SHP77 (cell line): ENCODE results near the gene ZNF618.

Source experiments
- DNase-seq, 2 experiments: peaks; one replicate each; lab custom pipeline; 2025; lab: John Stamatoyannopoulos, UW

ZNF618 gene

DNA sequence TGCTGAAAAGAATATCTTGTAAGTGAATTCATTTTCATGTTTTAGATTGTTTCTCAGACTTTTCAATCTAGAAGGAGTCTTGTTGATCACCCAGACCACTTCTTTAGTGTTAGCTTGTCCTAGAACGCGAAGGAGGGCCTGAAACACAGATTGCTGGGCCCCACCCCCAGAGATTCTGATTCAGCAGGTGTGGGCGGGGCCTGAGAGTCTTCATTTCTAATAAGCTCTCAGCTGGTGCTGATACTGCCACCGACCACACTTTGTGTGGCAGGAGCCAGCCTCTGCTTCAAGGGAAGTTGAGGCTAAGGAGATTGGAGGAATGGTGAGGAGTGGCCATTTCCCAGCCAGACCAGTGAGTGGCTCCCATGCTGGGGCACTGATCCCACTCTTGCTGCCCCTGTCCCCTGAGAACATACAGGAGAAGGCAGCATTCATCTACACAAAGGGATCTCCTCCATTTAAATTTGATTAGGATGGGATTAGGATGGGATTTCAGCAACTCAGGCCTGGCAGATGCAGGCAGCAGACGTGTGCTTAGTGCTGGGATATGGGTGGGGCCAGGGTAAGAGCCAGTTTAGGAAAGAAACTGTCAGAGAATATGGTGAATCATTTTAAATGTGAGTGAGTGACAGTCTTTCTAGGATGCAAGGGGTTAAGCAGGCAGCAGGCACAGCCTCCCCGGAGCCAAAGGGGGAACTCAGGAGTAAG is 35.9 kb downstream of the ZNF618 start:
- no peak for DNase-seq

DNA sequence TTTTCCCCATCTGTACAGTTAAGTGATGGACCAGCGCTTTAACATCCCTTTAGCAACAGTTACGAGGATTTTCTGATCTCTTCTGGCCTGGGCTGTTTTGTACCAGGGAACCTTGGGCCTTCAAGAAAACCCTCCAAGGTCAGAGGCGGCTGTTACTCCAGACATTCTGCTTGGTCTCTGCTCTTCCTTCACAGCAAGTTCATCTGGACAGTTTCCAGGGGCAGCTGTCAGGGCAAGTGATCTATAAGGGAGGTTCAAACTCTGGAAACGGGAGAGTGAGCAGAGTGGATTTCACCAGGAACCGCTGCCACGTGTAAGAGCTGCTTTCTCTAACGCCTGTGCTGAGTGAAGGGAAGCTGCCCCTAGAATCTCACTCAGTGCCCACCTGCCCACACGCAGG is 36.7 kb downstream of the ZNF618 start:
- DNase-seq, result no peak

DNA sequence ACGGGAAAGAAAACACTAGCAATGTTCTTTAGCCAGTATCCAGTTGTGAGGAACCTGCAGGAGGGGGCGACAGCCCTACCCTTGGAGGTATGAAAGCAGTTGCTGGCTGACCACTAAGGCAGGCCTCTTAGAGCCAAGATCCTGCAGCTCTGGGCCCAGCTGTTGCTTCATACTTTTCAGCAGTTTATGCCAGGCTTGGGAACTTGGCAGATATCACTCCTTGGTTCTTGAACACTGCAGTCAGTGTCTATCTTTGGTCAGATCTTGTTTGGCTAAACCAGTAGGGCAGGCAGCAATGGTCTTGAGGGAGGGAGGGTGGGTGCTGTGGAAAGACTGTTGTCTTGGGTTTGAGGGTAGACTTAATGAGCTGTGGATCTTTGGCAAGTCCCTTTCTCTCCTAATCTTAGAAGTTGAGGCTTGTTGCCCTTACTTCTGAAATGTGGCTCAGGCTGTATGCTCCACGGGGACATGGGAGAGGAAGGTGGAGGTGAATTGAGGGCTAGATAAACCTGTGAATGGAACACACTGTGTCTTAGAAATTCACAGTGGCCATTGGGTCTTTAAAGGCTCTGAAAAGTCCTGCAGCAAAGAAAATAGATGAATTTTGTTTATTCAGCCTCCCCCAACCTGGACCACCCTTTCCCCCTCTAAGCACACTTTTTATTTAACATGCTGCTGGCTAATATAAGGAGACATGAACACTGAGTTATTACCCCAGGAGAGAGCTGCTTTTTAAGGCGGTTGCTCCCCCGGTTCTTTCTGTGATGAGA is 37.5 kb downstream of the ZNF618 start:
- DNase-seq, result no peak

DNA sequence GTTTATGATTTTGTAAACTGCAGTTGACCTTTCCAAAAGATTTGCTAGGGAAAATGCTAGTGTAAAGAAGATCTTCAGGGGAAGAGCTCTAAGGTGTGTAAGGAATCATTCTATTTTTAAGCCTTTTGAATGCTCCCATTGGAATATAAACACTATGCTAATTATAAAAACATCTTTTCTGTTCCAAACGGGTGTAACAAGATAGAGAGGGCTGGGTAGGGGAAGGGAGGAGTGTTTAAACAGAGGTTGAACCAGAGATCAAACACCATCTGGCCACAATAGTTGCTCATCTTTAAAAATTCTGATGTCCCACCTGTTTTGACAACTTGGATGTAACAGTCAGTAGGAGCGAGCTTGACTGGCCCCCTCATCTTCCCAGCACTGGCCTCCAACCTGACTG is 38.4 kb downstream of the ZNF618 start:
- DNase-seq, result no peak

DNA sequence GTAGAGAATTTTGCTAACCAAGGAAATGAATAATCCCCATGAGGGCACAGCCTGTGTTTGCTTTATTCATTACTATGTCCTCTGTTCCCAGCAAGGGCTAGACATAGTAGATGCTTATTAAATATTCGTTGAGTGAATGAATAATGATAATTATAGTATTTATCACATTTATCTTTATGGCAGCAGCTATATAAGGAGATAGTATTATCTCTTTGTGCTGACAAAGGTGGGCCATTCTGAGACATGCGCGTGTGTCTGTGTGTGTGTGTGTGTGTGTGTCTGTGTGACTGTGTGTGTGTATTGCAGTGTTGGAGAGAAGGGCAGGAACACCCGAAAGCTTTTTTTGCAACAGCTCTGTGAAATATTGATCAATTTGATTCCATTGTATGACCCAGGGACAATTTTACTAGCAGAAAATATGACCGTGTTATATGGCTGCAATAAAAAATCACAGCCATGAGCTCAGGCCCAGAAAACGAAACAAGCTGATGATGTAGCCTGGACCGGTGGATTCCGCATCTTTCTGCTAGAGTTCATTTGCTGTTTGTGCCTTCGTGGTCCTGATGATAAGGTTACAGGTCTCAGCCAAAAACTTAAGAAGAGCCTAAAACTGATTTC is 39.8 kb downstream of the ZNF618 start:
- DNase-seq, result no peak

DNA sequence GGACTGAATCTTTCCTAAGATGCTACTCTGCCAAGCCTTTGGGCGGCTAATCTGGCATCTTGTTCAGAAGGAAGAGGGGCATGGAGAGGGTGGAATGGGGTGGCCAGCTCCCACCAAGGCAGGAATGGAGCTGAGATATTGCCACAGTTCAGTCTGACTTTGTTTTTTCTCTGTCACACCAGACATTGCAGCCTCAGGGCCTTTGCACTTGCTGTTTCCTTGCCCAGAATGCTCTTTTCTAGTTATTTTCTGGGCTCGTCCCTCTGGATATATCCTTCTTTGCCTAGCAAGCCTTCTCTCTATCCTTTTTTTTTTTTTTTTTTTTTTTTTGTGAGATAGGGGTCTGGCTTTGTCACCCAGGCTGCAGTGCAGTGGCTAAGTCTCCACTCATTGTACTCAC is 40.8 kb downstream of the ZNF618 start:
- DNase-seq, result no peak

DNA sequence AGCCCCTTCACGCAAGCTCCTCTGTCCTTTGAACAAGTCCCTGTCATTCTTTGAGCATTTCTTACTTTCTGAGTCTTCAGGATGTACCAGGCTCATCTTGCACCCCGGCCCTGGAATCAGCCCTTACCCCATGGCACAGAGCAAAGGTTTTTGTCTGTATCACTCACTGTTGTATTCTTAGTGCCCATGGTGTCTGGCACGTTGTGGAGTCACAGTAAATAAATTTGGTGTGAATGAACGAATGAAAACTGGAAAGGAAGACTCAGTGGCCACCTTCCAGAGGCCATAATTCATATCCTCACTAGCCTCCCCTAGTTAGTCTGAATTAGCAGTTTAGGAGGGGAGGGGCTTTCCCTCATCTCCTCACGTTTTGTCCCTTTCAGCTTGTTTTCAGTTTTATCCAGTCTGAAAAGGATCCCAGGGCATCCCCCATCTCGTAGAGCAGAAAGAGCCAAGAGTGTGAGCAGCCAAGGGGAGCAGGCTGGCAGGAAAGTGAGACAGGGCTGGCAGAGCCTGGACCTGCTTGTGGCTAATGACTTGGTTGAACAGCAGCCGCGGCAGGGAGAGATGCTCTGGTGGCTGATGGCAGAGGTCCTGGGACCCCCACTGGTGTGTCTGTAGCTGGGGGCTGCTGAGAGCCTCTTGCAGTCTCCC is 42.7 kb downstream of the ZNF618 start:
- no peak for DNase-seq

DNA sequence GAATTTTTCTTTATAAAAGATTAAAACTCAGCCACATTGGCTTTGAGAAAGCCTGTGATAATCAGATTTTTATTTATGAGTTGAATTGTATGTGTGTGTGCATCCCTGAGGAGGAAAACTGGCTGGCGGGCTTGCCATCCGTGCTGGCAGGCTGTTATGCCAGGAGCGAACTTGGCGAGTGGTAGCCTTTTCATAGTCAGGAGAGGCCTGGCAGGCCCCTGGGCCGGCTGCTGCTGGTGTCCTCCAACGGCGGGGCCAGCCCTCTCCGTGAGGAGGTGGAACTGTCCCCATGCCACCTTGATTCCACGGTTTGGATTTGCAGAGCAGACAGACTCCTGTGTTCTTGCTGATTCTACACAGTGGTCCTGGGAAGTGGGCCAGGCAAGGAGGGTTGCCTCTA is 43.3 kb downstream of the ZNF618 start:
- no peak for DNase-seq

DNA sequence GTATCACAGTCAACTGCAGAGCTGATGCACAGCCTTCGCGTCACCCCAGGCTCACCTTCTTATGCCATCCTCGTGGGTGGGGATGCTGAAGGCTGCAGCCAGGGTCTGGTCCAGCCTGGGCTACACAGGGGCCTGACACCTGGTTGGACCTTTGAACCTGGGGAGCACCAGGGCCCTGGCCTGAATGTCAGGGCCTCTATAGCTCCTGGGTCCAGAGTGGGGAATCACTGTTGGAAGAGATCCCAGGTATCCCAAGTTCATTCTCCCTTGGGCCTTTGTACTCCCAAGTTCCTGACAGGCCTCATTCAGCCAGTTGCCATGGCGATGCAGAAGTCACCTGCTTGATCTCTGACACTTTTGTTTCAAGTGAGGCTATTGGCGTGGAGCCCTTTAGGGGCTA is 43.8 kb downstream of the ZNF618 start:
- no peak for DNase-seq

DNA sequence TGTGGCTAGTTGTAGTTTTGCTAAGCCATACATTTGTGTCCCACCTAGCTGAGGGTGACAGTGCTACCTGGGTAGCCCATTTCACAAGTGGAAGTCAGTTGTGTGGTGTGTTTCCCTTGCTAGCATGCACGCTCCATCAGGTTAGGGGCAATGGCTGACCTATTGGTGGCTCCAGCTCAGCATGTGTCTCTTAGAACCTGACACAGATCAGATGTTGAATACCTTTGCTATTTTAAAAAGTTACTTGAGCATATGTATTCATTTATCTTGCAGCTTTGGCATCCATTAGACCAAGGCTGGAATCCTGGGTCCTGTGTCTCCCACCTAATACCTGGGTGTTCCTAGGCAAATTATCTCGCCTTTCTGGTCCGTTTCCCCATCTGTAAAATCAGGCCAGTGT is 44.8 kb downstream of the ZNF618 start:
- DNase-seq, result no peak

DNA sequence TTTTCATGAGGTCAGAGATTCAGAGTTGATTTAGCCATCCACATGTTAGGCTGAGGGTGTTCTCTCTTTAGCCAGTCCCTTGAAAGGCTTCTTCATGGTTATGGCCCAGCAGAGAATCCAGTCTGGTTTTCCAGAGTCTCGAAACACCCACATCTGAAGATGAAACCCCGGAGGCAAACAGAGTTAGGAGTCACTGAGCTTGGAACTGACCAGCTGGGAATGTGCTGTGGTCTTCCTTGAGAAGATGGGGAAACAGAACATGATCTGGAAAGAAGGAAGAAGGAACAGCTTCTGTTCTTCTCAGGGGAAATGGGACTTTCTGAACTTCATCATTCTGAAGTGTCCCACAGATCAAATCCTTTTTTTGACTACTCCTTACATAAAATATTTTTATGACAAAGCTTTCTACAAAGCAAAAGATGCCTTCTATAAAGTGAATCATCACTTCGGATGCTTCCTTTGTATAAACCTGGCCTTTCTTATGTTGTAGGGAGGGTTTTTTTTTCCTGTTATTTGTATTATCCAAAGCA is 45.4 kb downstream of the ZNF618 start:
- no peak for DNase-seq

DNA sequence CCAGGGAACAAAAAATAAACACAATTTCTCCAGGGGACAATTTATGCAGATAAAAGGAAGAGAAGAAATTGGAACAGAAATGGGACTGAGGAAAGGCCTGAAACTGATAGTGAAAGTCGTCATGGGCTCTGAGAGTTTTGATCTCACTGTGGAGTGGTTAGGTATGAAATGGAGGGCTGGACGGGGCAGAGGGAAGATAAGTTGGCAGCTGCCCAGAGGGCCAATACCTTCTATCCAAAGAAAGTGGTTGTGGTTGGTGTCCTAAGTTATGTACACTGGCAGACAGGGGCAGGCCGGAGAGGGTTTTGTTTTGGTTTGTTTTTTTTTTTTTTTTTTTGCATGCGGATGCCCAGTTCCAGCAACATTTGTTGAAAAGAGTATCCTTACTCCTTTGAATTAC is 46.1 kb downstream of the ZNF618 start:
- DNase-seq, result no peak

DNA sequence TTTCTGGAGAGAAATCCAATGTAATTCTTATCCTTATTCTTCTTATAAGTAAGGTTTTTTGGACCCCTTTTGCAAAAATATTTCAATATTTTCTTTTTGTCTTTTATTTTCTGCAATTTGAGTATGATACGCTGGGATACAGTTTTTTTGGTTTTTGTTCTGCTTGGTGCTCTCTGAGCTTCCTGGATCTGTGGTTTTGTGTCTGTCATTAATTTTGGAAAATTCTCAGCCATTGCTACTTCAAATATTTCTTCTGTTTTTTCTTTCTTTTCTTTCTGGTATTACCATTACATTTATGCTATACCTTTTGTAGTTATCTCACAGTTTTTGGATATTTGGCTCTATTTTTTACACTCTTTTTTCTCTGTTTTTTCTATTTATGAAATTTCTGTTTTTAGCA is 50.1 kb downstream of the ZNF618 start:
- no peak for DNase-seq

DNA sequence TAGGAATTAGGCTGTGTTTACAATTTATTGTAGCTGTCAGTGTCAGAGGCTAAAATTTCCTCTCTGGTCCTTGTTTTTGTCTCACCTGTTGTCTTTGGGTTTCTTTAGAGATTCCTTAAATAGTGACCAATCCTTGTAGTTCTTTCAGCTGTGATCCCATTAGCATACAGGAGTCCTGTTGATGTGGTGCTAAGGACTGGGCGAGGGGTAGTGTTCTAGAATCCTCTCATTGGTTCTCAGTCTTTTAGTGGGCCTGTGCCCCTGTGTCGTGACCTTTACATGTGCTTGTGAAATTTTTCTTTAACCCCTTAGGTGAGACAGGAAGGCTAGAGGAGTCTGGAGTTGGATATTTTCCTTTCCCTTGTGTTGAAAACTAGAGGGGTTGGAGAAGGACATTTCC is 51.2 kb downstream of the ZNF618 start:
- no peak for DNase-seq

DNA sequence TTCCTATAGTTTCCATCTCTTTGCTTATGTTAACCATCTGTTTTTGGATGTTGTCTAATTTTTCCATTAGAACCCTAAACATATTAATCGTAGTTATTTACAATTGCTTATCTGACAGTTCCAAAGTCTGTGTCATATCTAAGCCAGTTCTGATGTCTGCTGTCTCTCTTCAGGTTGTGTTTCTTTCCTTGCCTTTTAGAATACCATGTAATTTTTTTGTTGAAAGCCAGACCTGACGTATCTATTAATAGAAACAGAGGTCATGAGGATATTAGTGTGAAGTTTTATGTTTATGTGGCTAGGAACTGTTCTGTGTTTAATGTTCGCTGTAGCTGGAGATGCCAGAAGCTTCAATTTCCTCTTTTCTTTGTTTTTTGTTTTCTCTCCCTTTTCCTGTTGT is 52.2 kb downstream of the ZNF618 start:
- no peak for DNase-seq

DNA sequence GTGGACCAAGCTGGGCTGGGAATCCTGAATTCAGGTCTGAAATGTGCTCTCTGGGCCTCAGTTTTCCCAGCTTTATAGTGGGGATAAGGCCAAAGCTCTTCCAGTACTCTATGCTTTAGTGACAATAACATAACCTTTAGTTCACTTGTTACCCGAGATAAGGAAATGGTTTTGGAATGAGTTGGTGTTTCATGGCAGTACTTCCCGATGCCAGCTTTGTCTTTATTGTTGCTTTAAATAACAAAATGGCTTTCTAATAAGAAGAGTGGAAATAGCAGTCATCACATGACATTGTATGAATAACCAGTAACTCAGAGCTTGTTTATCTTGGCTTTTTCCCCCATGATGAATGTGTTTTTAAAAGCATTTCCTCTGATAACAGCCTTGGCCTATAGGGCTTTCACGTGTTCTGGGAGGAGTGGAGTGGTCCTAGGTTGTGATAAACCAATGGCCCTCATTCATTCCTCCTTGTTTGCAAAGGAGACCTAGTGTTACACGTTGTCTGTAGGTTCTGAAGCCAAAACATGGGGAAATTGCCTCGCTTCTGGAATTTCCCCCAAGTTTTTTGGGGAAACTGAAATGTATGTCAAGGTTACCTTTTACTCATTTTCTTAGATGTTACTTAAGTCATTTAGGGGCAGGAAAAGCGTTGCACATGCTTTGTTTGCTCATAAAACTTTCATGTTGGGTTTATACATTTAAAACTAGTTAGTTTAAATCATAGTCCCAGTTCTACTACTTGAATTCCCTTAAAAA is 53.7 kb downstream of the ZNF618 start:
- DNase-seq, result no peak

DNA sequence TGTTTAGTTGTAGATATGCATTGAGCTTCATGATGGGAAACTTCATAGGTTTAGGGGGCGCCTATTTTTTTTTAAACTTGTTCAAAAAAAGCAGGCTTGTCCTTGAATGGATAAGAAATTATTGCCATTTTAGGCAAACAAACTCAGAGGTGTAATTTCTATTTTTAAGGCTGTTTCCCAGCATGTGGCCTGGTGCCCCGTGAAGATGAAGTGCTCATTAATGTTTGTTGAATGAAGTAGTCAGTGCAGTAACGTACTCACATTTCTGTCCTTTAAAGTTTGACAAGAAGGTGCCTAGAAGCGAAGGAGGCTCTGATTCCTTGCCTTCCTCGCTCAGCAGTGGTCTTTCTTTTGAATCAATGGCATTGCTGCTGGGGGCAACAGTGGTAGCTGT is 54.3 kb downstream of the ZNF618 start:
- no peak for DNase-seq

DNA sequence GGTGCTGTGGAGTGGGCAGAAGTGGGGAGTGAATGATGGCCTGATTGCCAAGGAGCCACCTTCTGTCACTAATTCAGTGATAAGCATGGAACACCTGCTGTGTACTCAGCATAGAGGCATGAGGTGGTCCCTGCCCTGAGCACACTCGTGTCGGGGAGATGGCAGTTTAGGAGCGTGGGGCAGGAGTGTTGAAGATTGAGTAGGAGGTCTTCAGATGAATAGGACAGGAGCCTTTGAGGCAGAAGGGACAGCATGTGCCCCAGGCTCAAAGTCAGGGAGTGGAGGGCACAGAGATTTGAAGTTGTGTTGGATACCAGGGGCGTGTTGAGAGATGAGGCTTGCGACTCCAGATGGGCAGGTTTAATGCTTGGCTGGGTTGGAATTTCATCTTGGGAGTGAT is 55.0 kb downstream of the ZNF618 start:
- DNase-seq, result no peak

DNA sequence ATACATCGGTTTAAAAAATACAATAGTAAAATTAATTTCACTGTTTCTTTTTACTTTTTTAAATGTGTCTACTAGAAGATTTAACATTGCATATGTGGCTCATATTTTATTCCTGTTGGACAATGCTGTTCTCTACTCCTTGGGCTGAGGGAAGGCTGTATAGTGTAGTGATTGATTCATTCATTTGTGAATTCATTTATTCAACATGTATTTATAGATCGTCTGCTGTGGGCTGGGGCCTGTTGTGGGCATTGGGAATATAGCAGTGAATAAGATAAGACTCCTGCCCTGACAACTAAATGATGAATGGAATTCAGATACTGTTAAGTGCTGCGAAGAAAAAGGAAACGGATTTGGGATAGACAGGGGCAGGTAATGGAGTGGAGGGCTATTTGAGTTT is 55.7 kb downstream of the ZNF618 start:
- no peak for DNase-seq

DNA sequence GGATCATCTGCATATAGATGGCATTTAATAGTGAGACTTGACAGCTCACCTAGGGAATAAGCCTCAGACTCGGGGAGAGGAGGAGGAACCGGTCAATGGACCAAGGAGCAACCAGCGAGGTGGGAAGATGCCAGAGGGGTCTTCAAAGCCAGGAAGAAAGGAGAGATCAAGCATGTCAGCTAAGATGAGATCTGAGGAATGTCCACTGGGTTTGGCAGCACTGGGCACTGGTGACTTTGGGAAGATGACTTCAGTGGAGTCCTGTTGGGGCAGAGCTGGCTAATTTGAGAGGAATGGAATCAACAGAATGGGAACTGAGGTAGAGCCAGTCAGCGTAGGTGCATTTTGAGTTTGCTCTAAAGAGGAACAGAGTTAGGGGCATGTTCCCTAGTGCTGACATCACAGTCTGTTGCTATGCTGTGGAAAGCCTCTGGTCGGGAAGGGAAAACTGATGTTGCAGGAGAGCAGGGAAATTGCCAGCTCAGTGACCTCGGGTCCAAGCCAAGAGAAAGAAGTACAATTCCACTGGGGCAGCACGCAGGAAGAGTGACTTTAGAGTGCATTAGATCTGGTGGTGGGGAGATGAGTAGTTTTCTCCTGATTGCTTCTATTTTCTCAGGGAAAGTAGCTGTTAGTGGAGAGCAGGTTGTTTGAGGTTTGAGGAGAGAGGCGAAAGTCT is 56.9 kb downstream of the ZNF618 start:
- no peak for DNase-seq

DNA sequence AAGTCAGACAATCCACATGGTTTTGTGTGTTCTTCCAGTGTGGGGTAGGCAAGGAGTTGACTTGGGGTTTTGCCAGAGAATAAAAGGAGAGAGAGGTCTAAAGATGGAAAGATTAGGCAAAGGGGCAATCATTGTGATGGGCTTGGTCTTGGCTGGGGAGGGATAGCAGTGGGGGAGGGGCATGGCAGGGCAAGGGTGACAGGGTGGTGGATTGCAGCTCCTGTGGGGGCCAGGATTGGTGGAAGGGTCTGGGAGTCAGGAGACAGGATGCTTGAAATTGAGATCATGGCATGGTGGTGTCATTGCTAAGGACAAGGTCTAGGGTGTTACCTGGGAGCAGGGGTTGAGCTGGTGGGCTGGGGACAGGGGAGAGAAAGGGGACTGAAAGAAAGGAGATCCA is 57.6 kb downstream of the ZNF618 start:
- no peak for DNase-seq
